Astrocyte (in vitro differentiated cells and primary cell): ENCODE results near the gene LMF1.

Experiments
- CTCF ChIP-seq: IDR thresholded peaks from 2 replicates; pipeline ENCODE4 v1.5.1; 2011; ENCODE audit warnings: low read depth, mild to moderate bottlenecking, inconsistent platforms, low read length, moderate library complexity; ENCODE audit not compliant: insufficient read depth
- EZH2 ChIP-seq: IDR thresholded peaks from 2 replicates; pipeline ENCODE4 v1.6.1; 2012; ENCODE audit warnings: mild to moderate bottlenecking, low read length, inconsistent platforms; ENCODE audit not compliant: insufficient read depth

GRCh38 chr16:878072-878784 is 92.6 kb downstream of the LMF1 start:
- no peak for TF ChIP-seq CTCF
- no peak for TF ChIP-seq EZH2
